OCI-LY3 (cell line): ENCODE results near the gene BCL2L13.

Experiments
- EZH2phosphoT487 ChIP-seq: fragments of 200-600 bp; shearing (Covaris generic); IDR thresholded peaks from 2 replicates; pipeline ENCODE4 v1.6.1; 2018; ENCODE audit warnings: antibody characterized with exemption, mixed run types, low read depth
- TF ChIP-seq, protein P1 (sequence below): fragments of 200-600, 300-600 bp; sonication (generic); IDR thresholded peaks from 2 replicates; pipeline ENCODE4 v1.5.1; 2014; ENCODE audit warnings: antibody characterized with exemption, low read length, low read depth

DNA sequence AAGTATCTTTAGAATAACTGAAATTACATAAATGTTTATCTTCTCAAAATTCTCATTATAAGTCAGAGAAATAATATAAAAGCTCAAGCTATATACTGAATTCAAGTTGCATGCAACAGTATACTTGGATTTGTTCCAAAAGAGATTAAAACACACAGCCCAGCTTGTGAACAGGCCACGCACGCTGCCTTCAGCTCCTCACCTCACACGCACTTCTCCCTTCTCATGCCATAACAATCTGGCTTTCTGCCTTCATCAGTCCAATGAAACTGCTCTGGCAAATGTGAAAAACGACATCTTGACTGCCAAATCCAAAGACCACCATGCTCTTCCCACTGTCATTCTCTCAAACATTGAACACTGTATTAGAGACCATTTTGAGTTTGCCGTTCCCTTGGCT, 32.1 kb upstream of the BCL2L13 start:
- TF ChIP-seq, protein P1, sequence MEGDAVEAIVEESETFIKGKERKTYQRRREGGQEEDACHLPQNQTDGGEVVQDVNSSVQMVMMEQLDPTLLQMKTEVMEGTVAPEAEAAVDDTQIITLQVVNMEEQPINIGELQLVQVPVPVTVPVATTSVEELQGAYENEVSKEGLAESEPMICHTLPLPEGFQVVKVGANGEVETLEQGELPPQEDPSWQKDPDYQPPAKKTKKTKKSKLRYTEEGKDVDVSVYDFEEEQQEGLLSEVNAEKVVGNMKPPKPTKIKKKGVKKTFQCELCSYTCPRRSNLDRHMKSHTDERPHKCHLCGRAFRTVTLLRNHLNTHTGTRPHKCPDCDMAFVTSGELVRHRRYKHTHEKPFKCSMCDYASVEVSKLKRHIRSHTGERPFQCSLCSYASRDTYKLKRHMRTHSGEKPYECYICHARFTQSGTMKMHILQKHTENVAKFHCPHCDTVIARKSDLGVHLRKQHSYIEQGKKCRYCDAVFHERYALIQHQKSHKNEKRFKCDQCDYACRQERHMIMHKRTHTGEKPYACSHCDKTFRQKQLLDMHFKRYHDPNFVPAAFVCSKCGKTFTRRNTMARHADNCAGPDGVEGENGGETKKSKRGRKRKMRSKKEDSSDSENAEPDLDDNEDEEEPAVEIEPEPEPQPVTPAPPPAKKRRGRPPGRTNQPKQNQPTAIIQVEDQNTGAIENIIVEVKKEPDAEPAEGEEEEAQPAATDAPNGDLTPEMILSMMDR: no peak
- TF ChIP-seq EZH2phosphoT487: no peak
